HG03280 (cell line): Measurements from ENCODE around the gene BRINP1.

Experiments used
- ATAC-seq: cut with Tn5 transposase; IDR thresholded peaks from one replicate; pipeline ENCODE4 v1.9.1; 2021; ENCODE audit warnings: mild to moderate bottlenecking, moderate library complexity; ENCODE audit not compliant: unreplicated experiment

Gene BRINP1

DNA sequence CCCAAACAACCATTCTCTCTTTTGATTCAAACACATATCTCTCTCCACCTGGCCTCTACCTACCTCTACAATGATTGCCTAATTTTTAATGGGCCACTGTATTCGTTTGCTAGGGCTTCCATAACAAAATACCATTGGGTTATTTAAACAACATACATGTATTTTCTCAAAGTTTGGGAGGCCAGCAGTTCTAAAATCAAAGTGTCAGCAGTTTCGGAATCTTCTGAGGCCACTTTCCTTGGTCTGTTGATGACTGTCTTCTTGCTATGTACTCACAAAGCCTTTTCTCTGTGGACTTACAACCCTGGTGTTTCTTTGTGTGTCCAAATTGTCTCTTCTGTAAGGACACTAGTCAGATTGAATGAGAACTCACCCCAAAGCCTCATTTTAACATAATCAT is 214.7 kb downstream of the BRINP1 start:
- no peak for ATAC-seq

- ATAC-seq = no peak
Measured at GRCh38 chr9:119153402-119153801, 215.8 kb downstream of the BRINP1 start.

- no peak for ATAC-seq
Measured at GRCh38 chr9:119148855-119149254, 220.4 kb downstream of the BRINP1 start.

- ATAC-seq = no peak
Measured at GRCh38 chr9:119137479-119137878, 231.8 kb downstream of the BRINP1 start.

DNA sequence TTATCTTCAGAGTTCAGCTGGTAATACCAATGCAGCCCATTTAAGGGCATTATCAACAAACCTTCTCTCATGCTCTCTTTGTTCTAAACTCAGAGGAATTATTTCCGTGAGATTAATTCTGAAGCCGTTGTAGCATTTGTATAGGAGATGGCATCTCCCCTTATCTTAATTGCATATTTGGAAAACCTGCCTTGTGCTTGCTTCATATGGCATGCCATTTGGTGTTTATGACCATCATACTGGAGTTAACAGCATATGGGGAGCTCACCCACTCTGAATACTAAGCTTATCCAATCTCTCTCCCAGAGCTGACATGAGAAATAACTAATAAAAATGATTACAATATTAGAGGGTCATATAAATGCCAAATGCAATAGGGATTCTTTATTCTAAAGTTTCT is 243.2 kb downstream of the BRINP1 start:
- no peak for ATAC-seq

- no peak for ATAC-seq
Measured at GRCh38 chr9:119121899-119122298, 247.3 kb downstream of the BRINP1 start.

DNA sequence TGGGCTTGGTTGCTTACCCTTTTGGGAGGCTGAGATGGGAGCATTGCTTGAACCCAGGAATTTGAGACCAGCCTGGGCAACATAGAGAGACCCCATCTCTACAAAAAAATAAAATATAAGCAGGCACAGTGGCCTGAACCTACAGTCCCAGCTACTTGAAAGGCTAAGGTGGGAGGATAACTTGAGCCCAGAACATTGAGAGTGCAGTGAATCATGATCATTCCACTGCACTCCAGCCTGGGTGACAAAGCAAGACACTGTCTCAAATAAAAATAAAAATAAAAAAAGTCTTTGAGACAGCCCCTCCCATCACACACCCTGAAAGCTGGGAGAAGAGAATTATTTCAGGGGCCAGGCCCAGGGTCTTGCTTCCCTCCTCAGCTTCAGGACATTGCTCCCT is 251.8 kb downstream of the BRINP1 start:
- ATAC-seq = no peak
